Pancreas (tissue), 10 donors: ENCODE data around the gene SPIRE1. TPM values are rescaled to one million over a fixed set of nuclear protein-coding genes. Genes with fewer than 3 reads are reported as not detected.

ENCODE experiments used
- ATAC-seq, 4 donors: fragments of 200-7000 bp; cut with Tn5 transposase; one replicate each; pipeline versions ENCODE4 v1.8.0 to v1.9.1; 2020; ENCODE audit warnings: mild to moderate bottlenecking in 4 of 4, moderate library complexity in 4 of 4
- DNase-seq, 6 donors: peaks; one replicate each; pipeline ENCODE4 v3.0.0-alpha.2; 2020
- FAIRE-seq: peaks from 2 replicates; lab custom pipeline; 2012; peaks lifted over from hg19 to GRCh38; lab: Jason Lieb, UNC
- H3K27ac ChIP-seq, 4 donors: fragments of 200-600 bp; sonication (generic); 1 replicate in 3 of 4; 2 replicates in 1 of 4; pipeline versions ENCODE4 v1.5.0 to v1.8.0; 2020
- H3K27me3 ChIP-seq, 4 donors: fragments of 200-600 bp; one replicate each; pipeline ENCODE4 v1.8.0; 2021
- H3K36me3 ChIP-seq, 3 donors: fragments of 200-600 bp; sonication (generic) in 1 of 3; one replicate each; pipeline versions ENCODE4 v1.5.0 to v1.8.0; 2020 to 2021
- H3K4me1 ChIP-seq, 3 donors: fragments of 200-600 bp; one replicate each; pipeline ENCODE4 v1.8.0; 2021
- H3K4me3 ChIP-seq, 4 donors: fragments of 200-600 bp; sonication (generic) in 2 of 4; one replicate each; pipeline versions ENCODE4 v1.5.0 to v1.8.0; 2020 to 2021
- H3K9me3 ChIP-seq, 4 donors: fragments of 200-600 bp; one replicate each; pipeline ENCODE4 v1.8.0; 2021
- WGBS, 2 donors: extraction: QIAGEN DNeasy Blood & Tissue Kit; methylation state at CpG; one replicate each; pipeline ENCODE4 v1.1.7; 2013; 5-methylcytosine and 5-hydroxymethylcytosine counted together
- intact Hi-C, 3 donors: fragments of 100-400 bp; cut with DNase I; formaldehyde crosslinking; loops; one replicate each; pipeline versions ENCODE4 v1.11.1 to v1.14.2; 2022
- polyA plus RNA-seq, 2 donors: library from polyadenylated mRNA; stranded (reverse); fragments of 200-250 nt; gene quantifications; one replicate each; pipeline ENCODE4 v1.2.3, GENCODE V29; 2013
- total RNA-seq, 6 donors: library from RNA; stranded (reverse); fragmentation: NEBNext Ultra II Directional in 4 of 6; extraction: Animal tissue kit (Norgen Biotek cat#: 25700) in 4 of 6; gene quantifications; one replicate each; pipeline versions ENCODE4 v1.2.1 to v1.2.4, GENCODE V29; 2021 to 2023
- TF ChIP-seq, protein P1 (sequence below), 4 donors: fragments of 200-600 bp; sonication (generic) in 3 of 4; IDR thresholded peaks; one replicate each; pipeline versions ENCODE4 v1.5.0 to v1.8.0; 2021; ENCODE audit warnings: antibody characterized with exemption in 4 of 4
- donor health status: healthy with polysubstance abuse.
- donor health status: DM: no; HTN: no; CAD: no; lungs with moderate emphysema.
- donor health status: DM: no; HTN: no; CAD: no.
- donor health status: control.
- donor health status: control.
- donor health status: Bipolar disorder and iron deficiency.
- donor health status: DM: yes; HTN: yes; CAD: no.
- donor health status: DM: no; HTN: no; CAD: no.
- donor health status: DM: no; HTN: no; CAD: no.
- donor health status: DM: yes; HTN: yes; CAD: no.

The SPIRE1 gene
- total and polyA plus RNA-seq, 8 donors, result 2.9 to 17.6 (median 10.0) TPM

DNA sequence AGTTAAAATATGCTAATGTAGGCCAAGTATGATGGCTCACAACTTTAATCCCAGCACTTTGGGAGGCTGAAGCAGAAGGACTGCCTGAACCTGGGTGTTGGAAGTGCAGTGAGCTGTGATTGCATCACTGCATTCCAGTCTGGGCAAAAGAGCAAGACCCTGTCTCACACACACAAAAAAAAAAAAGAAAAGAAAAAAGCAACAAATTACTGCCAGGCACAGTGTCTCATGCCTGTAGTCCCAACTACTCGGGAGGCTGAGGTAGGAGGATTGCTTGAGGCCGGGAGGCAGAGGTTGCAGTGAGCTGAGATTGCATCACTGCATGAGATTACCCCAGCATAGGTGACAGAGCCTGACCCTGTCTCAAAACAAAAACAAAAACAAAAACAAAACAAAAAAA lies 139.6 kb downstream of the SPIRE1 start:
- FAIRE-seq, result no peak
- H3K4me3 ChIP-seq, result no peak overlapping the region

DNA sequence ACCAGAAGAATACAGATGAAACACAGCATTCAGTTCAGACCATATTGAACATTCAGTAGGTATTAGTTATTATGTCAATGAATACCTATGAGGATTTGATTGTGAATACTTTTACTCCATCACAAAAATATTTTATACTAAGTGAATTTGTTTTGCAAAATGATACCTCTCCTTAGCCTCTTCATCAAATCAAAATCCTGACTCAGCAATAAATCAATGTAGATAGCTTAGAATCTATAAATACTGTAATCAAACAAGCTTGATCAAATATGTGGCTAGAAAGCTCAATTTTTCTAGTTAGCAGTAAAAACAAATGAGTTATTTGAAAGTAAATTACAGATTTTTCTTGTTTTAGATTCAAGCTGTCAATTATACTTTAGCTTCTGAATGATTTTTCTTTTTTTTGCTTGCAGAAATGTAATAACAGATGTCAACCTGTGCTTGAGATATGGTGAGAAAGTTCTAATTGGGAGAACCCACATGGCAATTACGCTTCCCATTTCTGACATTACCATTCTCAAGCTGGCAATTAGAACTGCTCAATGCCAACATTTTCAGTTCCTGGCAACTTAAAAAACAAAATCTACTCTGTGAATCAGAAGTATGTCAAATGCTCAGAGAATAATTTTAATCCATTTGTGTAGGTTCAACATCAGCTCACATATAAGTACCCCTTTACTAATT lies 140.6 kb downstream of the SPIRE1 start:
- H3K27ac ChIP-seq, result no peak overlapping the region
- no peaks in the 10 kb centered on the region for H3K36me3 ChIP-seq
- 91 to 93% methylated on average over 1 of the region's 1 CpG for WGBS, 2 donors
- DNase-seq, result no peak
- H3K4me1 ChIP-seq, result no peaks in the 10 kb centered on the region
- no peak for FAIRE-seq
- ATAC-seq, result no peak
- H3K9me3 ChIP-seq, result no peaks in the 10 kb centered on the region
- no peak overlapping the region for H3K4me3 ChIP-seq
- TF ChIP-seq, protein P1, sequence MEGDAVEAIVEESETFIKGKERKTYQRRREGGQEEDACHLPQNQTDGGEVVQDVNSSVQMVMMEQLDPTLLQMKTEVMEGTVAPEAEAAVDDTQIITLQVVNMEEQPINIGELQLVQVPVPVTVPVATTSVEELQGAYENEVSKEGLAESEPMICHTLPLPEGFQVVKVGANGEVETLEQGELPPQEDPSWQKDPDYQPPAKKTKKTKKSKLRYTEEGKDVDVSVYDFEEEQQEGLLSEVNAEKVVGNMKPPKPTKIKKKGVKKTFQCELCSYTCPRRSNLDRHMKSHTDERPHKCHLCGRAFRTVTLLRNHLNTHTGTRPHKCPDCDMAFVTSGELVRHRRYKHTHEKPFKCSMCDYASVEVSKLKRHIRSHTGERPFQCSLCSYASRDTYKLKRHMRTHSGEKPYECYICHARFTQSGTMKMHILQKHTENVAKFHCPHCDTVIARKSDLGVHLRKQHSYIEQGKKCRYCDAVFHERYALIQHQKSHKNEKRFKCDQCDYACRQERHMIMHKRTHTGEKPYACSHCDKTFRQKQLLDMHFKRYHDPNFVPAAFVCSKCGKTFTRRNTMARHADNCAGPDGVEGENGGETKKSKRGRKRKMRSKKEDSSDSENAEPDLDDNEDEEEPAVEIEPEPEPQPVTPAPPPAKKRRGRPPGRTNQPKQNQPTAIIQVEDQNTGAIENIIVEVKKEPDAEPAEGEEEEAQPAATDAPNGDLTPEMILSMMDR (IDR thresholded peaks at IDR 0.05), result no peak
- intact Hi-C loops, result no loop called here
- no peaks in the 10 kb centered on the region for H3K27me3 ChIP-seq

More for the DNA sequence above, 139.6 kb downstream of the SPIRE1 start:
- Histone ChIP-seq H3K27ac (no peak overlapping the region), H3K36me3 (no peaks in the 10 kb centered on the region), H3K4me1 (no peaks in the 10 kb centered on the region), H3K27me3 (no peaks in the 10 kb centered on the region), H3K9me3 (no peaks in the 10 kb centered on the region)
- 90 to 97% methylated on average over 2 of the region's 2 CpGs for WGBS, 2 donors
- ATAC-seq (no peak), DNase-seq (no peak)
- intact Hi-C loops, result no loop called here
- TF ChIP-seq, protein P1 (IDR thresholded peaks at IDR 0.05), result no peak

DNA sequence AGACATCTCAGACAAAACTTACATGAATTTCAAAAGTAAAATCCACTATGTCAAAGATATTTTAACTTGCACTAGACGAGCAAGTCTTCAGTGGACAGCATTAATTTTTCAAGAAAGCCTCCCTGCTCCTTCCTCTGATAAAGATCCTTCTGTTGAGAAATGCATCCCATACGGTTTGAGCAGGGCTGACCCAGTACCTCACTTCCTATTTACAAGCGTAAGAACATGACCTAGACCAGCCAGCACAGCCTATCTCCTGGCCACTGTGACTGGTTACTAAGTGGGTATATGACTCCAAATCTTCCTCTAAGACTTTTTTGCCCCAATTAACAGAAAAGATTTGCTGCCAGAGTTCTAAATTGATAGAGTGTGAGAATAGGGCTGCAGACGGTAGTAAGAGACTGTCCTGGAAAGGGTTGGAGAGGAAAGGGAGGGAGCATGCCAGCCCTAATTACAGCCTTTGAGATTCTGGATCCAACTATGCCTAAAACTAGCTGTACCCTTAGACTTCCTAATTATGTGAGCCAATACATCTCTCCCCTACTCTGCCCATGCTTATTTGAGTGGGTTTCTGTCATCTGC lies 141.8 kb downstream of the SPIRE1 start:
- Histone ChIP-seq H3K4me3 (no peak overlapping the region), H3K9me3 (no peaks in the 10 kb centered on the region), H3K4me1 (no peaks in the 10 kb centered on the region), H3K27ac (no peak overlapping the region), H3K27me3 (no peaks in the 10 kb centered on the region), H3K36me3 (no peaks in the 10 kb centered on the region)
- TF ChIP-seq, protein P1 (IDR thresholded peaks at IDR 0.05), result no peak
- DNase-seq, result no peak
- intact Hi-C loops, result no loop called here
- 67 to 71% methylated on average over 4 of the region's 4 CpGs for WGBS, 2 donors
- no peak for FAIRE-seq
- ATAC-seq, result no peak

DNA sequence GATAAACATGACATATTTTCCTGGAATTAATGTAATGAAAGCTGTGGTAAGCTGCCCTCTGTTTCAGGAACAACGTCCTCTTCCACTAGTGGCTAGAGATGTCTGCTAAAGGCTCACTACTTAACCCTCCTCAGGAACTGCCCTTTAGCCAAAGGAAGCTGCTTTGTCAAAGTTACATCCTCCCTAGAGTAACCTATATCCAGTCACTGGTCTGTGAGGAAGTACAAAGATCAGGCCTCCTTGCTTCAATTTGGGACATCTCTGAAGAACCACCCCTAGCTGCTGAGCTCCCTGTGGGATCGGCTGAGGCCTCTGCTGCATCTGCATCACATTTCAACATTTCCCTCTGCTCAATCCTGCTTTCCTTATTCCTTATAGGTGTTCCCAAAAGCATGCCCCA lies 142.4 kb downstream of the SPIRE1 start:
- intact Hi-C loops, result no loop called here
- Histone ChIP-seq H3K9me3 (no peaks in the 10 kb centered on the region), H3K27me3 (no peaks in the 10 kb centered on the region), H3K27ac (no peak overlapping the region), H3K4me3 (no peak overlapping the region), H3K4me1 (no peaks in the 10 kb centered on the region), H3K36me3 (no peaks in the 10 kb centered on the region)
- FAIRE-seq, result no peak
- ATAC-seq, result no peak
- TF ChIP-seq, protein P1 (IDR thresholded peaks at IDR 0.05), result no peak
- no peak for DNase-seq
- 84 to 86% methylated on average over 2 of the region's 2 CpGs for WGBS, 2 donors

DNA sequence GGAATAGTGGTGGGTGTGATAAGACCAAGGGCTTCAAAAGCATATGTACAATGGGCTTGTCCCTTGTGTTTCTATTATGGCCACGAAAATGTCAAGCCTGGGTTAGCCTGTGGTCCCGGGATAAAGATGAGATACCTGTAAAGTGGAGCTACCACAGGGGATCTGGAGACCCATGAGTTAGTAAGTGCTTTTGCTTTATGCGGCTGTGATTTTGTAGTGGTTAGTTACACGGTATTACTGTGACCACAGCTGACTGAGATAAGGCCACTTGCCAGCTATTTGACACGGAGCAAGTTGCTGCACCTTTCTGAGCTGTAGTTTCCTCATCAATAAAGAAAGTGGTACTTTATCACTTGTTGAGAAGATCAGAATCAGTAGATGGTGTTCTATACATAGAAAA lies 150.9 kb downstream of the SPIRE1 start:
- H3K4me3 ChIP-seq, result no peak overlapping the region
- FAIRE-seq, result no peak
- WGBS, 2 donors, result 92 to 93% methylated on average over 5 of the region's 5 CpGs
- ATAC-seq, result no peak
- peaks cover 0 to 7% (median 0%) of the 10 kb centered on the region in 3 donors for H3K36me3 ChIP-seq
- intact Hi-C loops, result no loop called here
- H3K4me1 ChIP-seq, result no peaks in the 10 kb centered on the region
- H3K27me3 ChIP-seq, result no peaks in the 10 kb centered on the region
- TF ChIP-seq, protein P1 (IDR thresholded peaks at IDR 0.05), result no peak
- DNase-seq, result no peak
- no peaks in the 10 kb centered on the region for H3K9me3 ChIP-seq
- no peak overlapping the region for H3K27ac ChIP-seq
